Esophagus squamous epithelium (tissue), 4 donors: Measurements from ENCODE around the gene CNTN1.

Experiments used
- CTCF ChIP-seq, 6 experiments: fragments of 450-650 bp in 4 of 6; fragments of 200-600 bp in 2 of 6; sonication (generic) in 2 of 6; IDR thresholded peaks; one replicate each; pipeline ENCODE4 v1.5.1; 2016 to 2019; ENCODE audit warnings: antibody characterized with exemption in 6 of 6, mild to moderate bottlenecking in 4 of 6, moderate library complexity in 4 of 6
- POLR2A ChIP-seq, 4 donors: fragments of 450-650 bp; IDR thresholded peaks; one replicate each; pipeline ENCODE4 v1.6.1; 2017; ENCODE audit warnings: antibody characterized with exemption in 4 of 4, mild to moderate bottlenecking in 4 of 4, moderate library complexity in 3 of 4

- TF ChIP-seq CTCF (IDR thresholded peaks at IDR 0.05): no peak
- no peak for TF ChIP-seq POLR2A (IDR thresholded peaks at IDR 0.05)
Measured at GRCh38 chr12:41089438-41089837, 397.2 kb downstream of the CNTN1 start.
